Stomach (tissue), 9 donors: ENCODE data around the gene REC8. TPM values are rescaled to one million over a fixed set of nuclear protein-coding genes. Genes with fewer than 3 reads are reported as not detected.
A peak's percentile ranks its signal among the peaks of the same experiment; 100 is the strongest.

Experiments used
- DNase-seq, 2 donors: peaks; one replicate each; pipeline versions ENCODE4 v3.0.0 to v3.0.0-alpha.2; 2013 to 2019
- H3K27ac ChIP-seq, 5 donors: fragments of 200-600 bp in 4 of 5; sonication (generic) in 4 of 5; one replicate each; pipeline ENCODE4 v1.5.1; 2013 to 2019; ENCODE audit warnings: mild to moderate bottlenecking in 1 of 5, moderate library complexity in 1 of 5
- H3K27me3 ChIP-seq, 3 donors: fragments of 200-600 bp; sonication (generic); one replicate each; pipeline ENCODE4 v1.5.1; 2017 to 2019; ENCODE audit warnings: mixed run types in 1 of 3
- H3K36me3 ChIP-seq, 4 donors: fragments of 200-600 bp; sonication (generic); 1 replicate in 3 of 4; 2 replicates in 1 of 4; pipeline ENCODE4 v1.5.1; 2016 to 2019
- H3K4me1 ChIP-seq, 4 donors: fragments of 200-600 bp; sonication (generic); one replicate each; pipeline ENCODE4 v1.5.1; 2016 to 2019
- H3K4me3 ChIP-seq, 4 donors: fragments of 200-600 bp; sonication (generic) in 3 of 4; one replicate each; pipeline ENCODE4 v1.5.1; 2016 to 2019; ENCODE audit warnings: mild to moderate bottlenecking in 1 of 4
- H3K9me3 ChIP-seq, 4 donors: fragments of 200-600 bp; sonication (generic); one replicate each; pipeline ENCODE4 v1.5.1; 2016 to 2019
- EP300 ChIP-seq: sonication (generic); formaldehyde crosslinking; IDR thresholded peaks from one replicate; pipeline ENCODE4 v1.6.1; 2017; ENCODE audit warnings: antibody characterized with exemption
- POLR2A ChIP-seq, 4 donors: fragments of 450-650 bp; IDR thresholded peaks; one replicate each; pipeline ENCODE4 v1.6.1; 2016; ENCODE audit warnings: antibody characterized with exemption in 4 of 4, control low read depth in 2 of 4, mild to moderate bottlenecking in 1 of 4, moderate library complexity in 1 of 4
- POLR2AphosphoS5 ChIP-seq, 3 donors: sonication (generic); formaldehyde crosslinking; IDR thresholded peaks; one replicate each; pipeline ENCODE4 v1.6.1; 2016; ENCODE audit warnings: antibody characterized with exemption in 3 of 3
- WGBS, 5 donors: extraction: QIAGEN DNeasy Blood & Tissue Kit in 3 of 5; methylation state at CpG; one replicate each; pipeline versions ENCODE4 v1.1.5 to v1.1.7; 2013 to 2018; 5-methylcytosine and 5-hydroxymethylcytosine counted together
- intact Hi-C: fragments of 100-400 bp; cut with DNase I; formaldehyde crosslinking; loops from one replicate; pipeline ENCODE4 v1.15.1; 2023; ENCODE audit warnings: low total_unique reads
- polyA plus RNA-seq, 3 donors: library from polyadenylated mRNA; stranded (reverse); fragments of 200-250 nt; gene quantifications; one replicate each; pipeline ENCODE4 v1.2.3, GENCODE V29; 2013
- total RNA-seq, 5 donors: library from RNA; depleted of rRNA; stranded (reverse); fragments of >200 nt; gene quantifications; one replicate each; pipeline versions ENCODE4 v1.1.0 to v1.2.3, GENCODE V29; 2014 to 2016
- TF ChIP-seq, protein P1 (sequence below), 7 experiments: fragments of 450-650 bp in 4 of 7; fragments of 200-600 bp in 3 of 7; sonication (generic) in 3 of 7; IDR thresholded peaks; one replicate each; pipeline ENCODE4 v1.5.1; 2016 to 2019; ENCODE audit warnings: antibody characterized with exemption in 7 of 7, control low read depth in 2 of 7, mild to moderate bottlenecking in 1 of 7
- donor health status: healthy with polysubstance abuse.
- donor health status: Bipolar disorder and iron deficiency.
- donor health status: healthy.

Gene REC8
- total and polyA plus RNA-seq, 8 donors = 14.5 to 122 (median 42.1) TPM

- Histone ChIP-seq H3K27ac (peak overlapping the region; percentile 91 to 98 (median 97)), H3K36me3 (peaks cover 22 to 59% (median 57%) of the 10 kb centered on the region in 4 donors), H3K9me3 (no peaks in the 10 kb centered on the region), H3K4me3 (peak overlapping the region; percentile 76 to 96 (median 88)), H3K27me3 (no peaks in the 10 kb centered on the region), H3K4me1 (peaks cover 25 to 57% (median 43%) of the 10 kb centered on the region in 4 donors)
- TF ChIP-seq, protein P1, sequence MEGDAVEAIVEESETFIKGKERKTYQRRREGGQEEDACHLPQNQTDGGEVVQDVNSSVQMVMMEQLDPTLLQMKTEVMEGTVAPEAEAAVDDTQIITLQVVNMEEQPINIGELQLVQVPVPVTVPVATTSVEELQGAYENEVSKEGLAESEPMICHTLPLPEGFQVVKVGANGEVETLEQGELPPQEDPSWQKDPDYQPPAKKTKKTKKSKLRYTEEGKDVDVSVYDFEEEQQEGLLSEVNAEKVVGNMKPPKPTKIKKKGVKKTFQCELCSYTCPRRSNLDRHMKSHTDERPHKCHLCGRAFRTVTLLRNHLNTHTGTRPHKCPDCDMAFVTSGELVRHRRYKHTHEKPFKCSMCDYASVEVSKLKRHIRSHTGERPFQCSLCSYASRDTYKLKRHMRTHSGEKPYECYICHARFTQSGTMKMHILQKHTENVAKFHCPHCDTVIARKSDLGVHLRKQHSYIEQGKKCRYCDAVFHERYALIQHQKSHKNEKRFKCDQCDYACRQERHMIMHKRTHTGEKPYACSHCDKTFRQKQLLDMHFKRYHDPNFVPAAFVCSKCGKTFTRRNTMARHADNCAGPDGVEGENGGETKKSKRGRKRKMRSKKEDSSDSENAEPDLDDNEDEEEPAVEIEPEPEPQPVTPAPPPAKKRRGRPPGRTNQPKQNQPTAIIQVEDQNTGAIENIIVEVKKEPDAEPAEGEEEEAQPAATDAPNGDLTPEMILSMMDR (IDR thresholded peaks at IDR 0.05) = no peak
- TF ChIP-seq POLR2A (IDR thresholded peaks at IDR 0.05) (no peak), EP300 (no peak), POLR2AphosphoS5 (IDR thresholded peaks at IDR 0.05) (no peak)
- 3 to 8% (median 5%) methylated on average over 18 to 29 of the region's 29 CpGs for WGBS, 5 donors
- intact Hi-C loops = no loop called here
- DNase-seq = no peak
Measured at GRCh38 chr14:24147761-24148428, 24.0 kb upstream of the REC8 start.

DNA sequence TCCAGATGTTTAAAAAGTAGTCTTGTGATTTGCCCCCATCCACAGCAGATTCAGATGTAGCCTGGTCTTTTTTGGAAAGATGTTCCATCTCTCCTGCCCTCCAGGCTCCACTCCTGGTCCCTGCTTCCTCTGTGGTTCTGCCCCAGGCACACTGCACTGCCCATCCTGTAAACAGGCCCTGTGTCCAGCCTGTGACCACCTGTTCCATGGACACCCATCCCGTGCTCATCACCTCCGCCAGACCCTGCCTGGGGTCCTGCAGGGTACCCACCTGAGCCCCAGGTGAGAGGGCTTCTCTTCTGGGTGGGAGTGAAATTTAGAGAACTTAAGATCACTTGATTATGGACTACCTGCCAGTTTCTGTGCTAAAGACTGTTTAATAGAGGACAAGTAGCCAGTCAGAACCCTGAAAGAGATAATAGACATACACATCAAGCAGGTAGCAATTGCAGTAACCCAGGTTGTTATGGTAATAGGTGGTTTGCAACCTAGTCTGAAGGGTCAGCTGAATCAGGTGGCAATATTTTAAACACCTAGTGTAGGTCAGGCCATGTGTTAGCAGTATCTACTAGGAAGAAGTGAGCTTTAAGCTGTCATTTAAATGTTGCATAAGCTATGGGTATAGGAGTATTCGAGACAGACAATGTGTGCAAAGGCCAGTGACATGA, 22.4 kb upstream of the REC8 start:
- no peak overlapping the region for H3K27ac ChIP-seq
- WGBS, 5 donors = 93 to 97% (median 95%) methylated on average over 3 of the region's 3 CpGs
- intact Hi-C loops = no loop called here
- no peak overlapping the region for H3K4me3 ChIP-seq
- H3K9me3 ChIP-seq = no peaks in the 10 kb centered on the region
- peaks cover 20 to 61% (median 58%) of the 10 kb centered on the region in 4 donors for H3K36me3 ChIP-seq
- TF ChIP-seq POLR2A (IDR thresholded peaks at IDR 0.05) (no peak), EP300 (no peak), POLR2AphosphoS5 (IDR thresholded peaks at IDR 0.05) (no peak)
- TF ChIP-seq, protein P1 (IDR thresholded peaks at IDR 0.05) = no peak
- DNase-seq = no peak
- peaks cover 25 to 49% (median 41%) of the 10 kb centered on the region in 4 donors for H3K4me1 ChIP-seq
- no peaks in the 10 kb centered on the region for H3K27me3 ChIP-seq

- Histone ChIP-seq H3K9me3 (no peaks in the 10 kb centered on the region), H3K4me3 (no peak overlapping the region), H3K4me1 (peaks cover 23 to 43% (median 36%) of the 10 kb centered on the region in 4 donors), H3K27ac (no peak overlapping the region), H3K27me3 (no peaks in the 10 kb centered on the region), H3K36me3 (peaks cover 26 to 67% (median 64%) of the 10 kb centered on the region in 4 donors)
- TF ChIP-seq EP300 = no peak
- TF ChIP-seq POLR2AphosphoS5 (IDR thresholded peaks at IDR 0.05) = no peak
- no peak for TF ChIP-seq POLR2A (IDR thresholded peaks at IDR 0.05)
- TF ChIP-seq, protein P1 (IDR thresholded peaks at IDR 0.05) = no peak
- no peak for DNase-seq
- WGBS, 5 donors = 84 to 95% (median 93%) methylated on average over 5 to 9 of the region's 9 CpGs
- intact Hi-C loops = no loop called here
Measured at GRCh38 chr14:24150061-24150460, 21.8 kb upstream of the REC8 start.

GRCh38 chr14:24150567-24150966, 21.3 kb upstream of the REC8 start:
- Histone ChIP-seq H3K36me3 (peaks cover 31 to 72% (median 70%) of the 10 kb centered on the region in 4 donors), H3K9me3 (no peaks in the 10 kb centered on the region), H3K27me3 (no peaks in the 10 kb centered on the region), H3K4me1 (peaks cover 18 to 38% (median 31%) of the 10 kb centered on the region in 4 donors), H3K4me3 (no peak overlapping the region), H3K27ac (no peak overlapping the region)
- WGBS, 5 donors = 89 to 94% (median 91%) methylated on average over 9 of the region's 9 CpGs
- no peak for TF ChIP-seq POLR2AphosphoS5 (IDR thresholded peaks at IDR 0.05)
- no peak for TF ChIP-seq POLR2A (IDR thresholded peaks at IDR 0.05)
- TF ChIP-seq EP300 = no peak
- TF ChIP-seq, protein P1 (IDR thresholded peaks at IDR 0.05) = no peak
- intact Hi-C loops = no loop called here
- no peak for DNase-seq
